GM12878 (cell line): ENCODE results near the gene BPGM. TPM values are rescaled to one million over a fixed set of nuclear protein-coding genes. Genes with fewer than 3 reads are reported as not detected.

Experiments
- ATAC-seq: fragments of 200-7000 bp; cut with Tn5 transposase; 3 replicates; pipeline ENCODE4 v1.9.1; 2020; ENCODE audit warnings: mild to moderate bottlenecking, moderate library complexity
- BruUV-seq: library from RNA; stranded (reverse); fragments of 400-500 nt; replicated peaks from 2 replicates; lab custom pipeline; 2021; lab: Mats Ljungman, UMichigan
- CTCF ChIA-PET: fragments of 300-600 bp; sonication (Branson Sonifier 250); formaldehyde crosslinking; extraction: SDS; loops from one replicate; lab custom pipeline; 2021; ENCODE audit warnings: inconsistent platforms; lab: Yijun Ruan, JAX
- POLR2A ChIA-PET: fragments of 350-600 bp; formaldehyde crosslinking; extraction: SDS; loops from one replicate; lab custom pipeline; 2021; ENCODE audit warnings: inconsistent platforms; lab: Charles Lee
- RAD21 ChIA-PET: fragments of 300-600 bp; sonication (Branson Sonifier 250); formaldehyde crosslinking; loops from one replicate; lab custom pipeline; 2023; ENCODE audit warnings: antibody characterized with exemption; ENCODE audit not compliant: unreplicated experiment; lab: Charles Lee
- SMC1A ChIA-PET: fragments of 300-600 bp; sonication (Branson Sonifier 250); formaldehyde crosslinking; loops from one replicate; lab custom pipeline; 2023; ENCODE audit not compliant: unreplicated experiment, uncharacterized antibody; lab: Charles Lee
- DNase-seq: peaks from one replicate; pipeline ENCODE4 v3.0.0-alpha.2; 2011; ENCODE audit warnings: low read depth, low spot score
- FAIRE-seq: peaks from 3 replicates; lab custom pipeline; 2011; peaks lifted over from hg19 to GRCh38; lab: Jason Lieb, UNC
- H2AFZ ChIP-seq: 2 replicates; pipeline ENCODE4 v1.6.0; 2011; ENCODE audit warnings: low read depth, low read length, control low read depth; ENCODE audit not compliant: control insufficient read depth
- H3K27ac ChIP-seq: 2 replicates; pipeline ENCODE4 v1.5.1; 2011; ENCODE audit warnings: control low read depth; ENCODE audit not compliant: control insufficient read depth, insufficient read depth
- H3K27me3 ChIP-seq, 2 experiments: replicated peaks in 1 of 2; 2 replicates each; pipeline versions ENCODE4 v1.6.0 to v1.6.1; 2011; ENCODE audit warnings: low read length in 1 of 2; ENCODE audit not compliant: control insufficient read depth in 2 of 2, insufficient read depth in 2 of 2
- H3K36me3 ChIP-seq, 2 experiments: 2 replicates each; pipeline ENCODE4 v1.5.1; 2011; ENCODE audit warnings: low read length in 1 of 2; ENCODE audit not compliant: control insufficient read depth in 2 of 2, insufficient read depth in 2 of 2
- H3K4me1 ChIP-seq: 2 replicates; pipeline ENCODE4 v1.6.1; 2011; ENCODE audit warnings: mild to moderate bottlenecking, low read length, moderate library complexity, mixed read lengths; ENCODE audit not compliant: control insufficient read depth, insufficient read depth
- H3K4me2 ChIP-seq: 2 replicates; pipeline ENCODE4 v1.6.0; 2011; ENCODE audit warnings: control low read depth; ENCODE audit not compliant: control insufficient read depth, insufficient read depth
- H3K4me3 ChIP-seq: fragments of 200-600 bp; sonication (generic); 2 replicates; pipeline ENCODE4 v1.5.1; 2016
- H3K79me2 ChIP-seq: 2 replicates; pipeline ENCODE4 v1.6.0; 2011; ENCODE audit warnings: low read length; ENCODE audit not compliant: control insufficient read depth, insufficient read depth
- H3K9ac ChIP-seq: 2 replicates; pipeline ENCODE4 v1.8.0; 2011; ENCODE audit warnings: low read length, control low read depth, mixed read lengths; ENCODE audit not compliant: control insufficient read depth, insufficient read depth
- H3K9me3 ChIP-seq: replicated peaks from 3 replicates; pipeline ENCODE4 v1.5.1; 2011; ENCODE audit warnings: mild to moderate bottlenecking, low read length; ENCODE audit not compliant: control insufficient read depth, insufficient read depth
- H4K20me1 ChIP-seq: 2 replicates; pipeline ENCODE4 v1.6.0; 2011; ENCODE audit not compliant: control insufficient read depth, insufficient read depth
- CREB1 ChIP-seq: IDR thresholded peaks from 2 replicates; pipeline ENCODE4 v1.6.1; 2012; ENCODE audit warnings: low read depth, mild to moderate bottlenecking, inconsistent platforms
- E2F8 ChIP-seq: fragments of 450-650 bp; IDR thresholded peaks from 2 replicates; pipeline ENCODE4 v1.6.1; 2018; ENCODE audit warnings: mild to moderate bottlenecking, low read depth, moderate library complexity; ENCODE audit not compliant: partially characterized antibody
- GABPA ChIP-seq: IDR thresholded peaks from 2 replicates; pipeline ENCODE4 v1.6.1; 2014; ENCODE audit warnings: antibody characterized with exemption, low read depth, mild to moderate bottlenecking, inconsistent platforms
- IKZF2 ChIP-seq, 2 experiments: fragments of 450-650 bp; IDR thresholded peaks; 2 replicates each; pipeline ENCODE4 v1.6.1; 2017; ENCODE audit warnings: mild to moderate bottlenecking in 2 of 2, moderate library complexity in 2 of 2
- JUNB ChIP-seq: IDR thresholded peaks from 2 replicates; pipeline ENCODE4 v1.6.1; 2016; ENCODE audit warnings: antibody characterized with exemption, mild to moderate bottlenecking
- MTA2 ChIP-seq: fragments of 450-650 bp; IDR thresholded peaks from 2 replicates; pipeline ENCODE4 v1.6.1; 2016; ENCODE audit warnings: low read depth, mild to moderate bottlenecking, moderate library complexity
- NR2F1 ChIP-seq: fragments of 450-650 bp; conservative IDR thresholded peaks from 2 replicates; pipeline ENCODE4 v1.6.1; 2017; ENCODE audit warnings: mild to moderate bottlenecking
- PAX8 ChIP-seq: fragments of 450-650 bp; IDR thresholded peaks from 2 replicates; pipeline ENCODE4 v1.6.1; 2017; ENCODE audit warnings: mild to moderate bottlenecking, moderate library complexity
- POLR2AphosphoS2 ChIP-seq: IDR thresholded peaks from 2 replicates; pipeline ENCODE4 v1.6.1; 2011; ENCODE audit warnings: low read depth, mild to moderate bottlenecking, low read length, improper control_type of control experiment, moderate library complexity
- RB1 ChIP-seq: fragments of 450-650 bp; formaldehyde crosslinking; IDR thresholded peaks from 2 replicates; pipeline ENCODE4 v1.6.1; 2017; ENCODE audit warnings: mild to moderate bottlenecking, borderline replicate concordance
- SMARCA5 ChIP-seq: fragments of 450-650 bp; IDR thresholded peaks from 2 replicates; pipeline ENCODE4 v1.6.1; 2017; ENCODE audit warnings: mild to moderate bottlenecking
- TARDBP ChIP-seq: IDR thresholded peaks from 2 replicates; pipeline ENCODE4 v1.6.1; 2016; ENCODE audit warnings: borderline replicate concordance
- TCF12 ChIP-seq: IDR thresholded peaks from 2 replicates; pipeline ENCODE4 v1.6.1; 2011; ENCODE audit warnings: low read depth, mild to moderate bottlenecking, low read length
- USF1 ChIP-seq: IDR thresholded peaks from 2 replicates; pipeline ENCODE4 v1.6.1; 2011; ENCODE audit warnings: borderline replicate concordance, low read depth, mild to moderate bottlenecking, moderate library complexity, mixed read lengths, low read length; ENCODE audit not compliant: insufficient read depth; ENCODE audit errors: extremely low read length
- WGBS: methylation state at CpG from one replicate; pipeline ENCODE4 v1.1.6; 2016; ENCODE audit warnings: low lambda C conversion rate; ENCODE audit not compliant: insufficient replicate concordance, insufficient coverage; ENCODE audit errors: missing lambda C conversion rate; 5-methylcytosine and 5-hydroxymethylcytosine counted together
- in situ Hi-C: fragments of 300-500 bp; cut with MboI; formaldehyde crosslinking; loops from 9 replicates; pipeline ENCODE4 v1.14.3; 2018; ENCODE audit warnings: mixed read lengths
- intact Hi-C: fragments of 100-400 bp; cut with micrococcal nuclease; formaldehyde crosslinking; loops from one replicate; pipeline ENCODE4 v1.14.2; 2022; ENCODE audit not compliant: unreplicated experiment
- polyA plus RNA-seq, 11 experiments: library from polyadenylated mRNA; depleted of rRNA in 4 of 11; unstranded in 6 of 11; stranded (reverse) in 5 of 11; fragments of >200 nt; fragmentation: Nextera tagmentation in 4 of 11; fragmentation: Illumina TruSeq in 1 of 11; extraction: Ambion mirVana in 4 of 11; extraction: Trizol in 1 of 11; gene quantifications; 1 replicate in 1 of 11; 2 replicates in 10 of 11; pipeline versions ENCODE4 v1.2.1 to v1.2.3, GENCODE V29; 2011 to 2016; ENCODE audit warnings: inconsistent platforms in 2 of 11, missing spikeins in 2 of 11, low read depth in 1 of 11
- total RNA-seq, 4 experiments: library from RNA; depleted of rRNA in 3 of 4; stranded (reverse); fragments of >200 nt in 3 of 4; fragmentation: Illumina TruSeq in 1 of 4; extraction: Trizol in 1 of 4; gene quantifications; 2 replicates each; pipeline versions ENCODE4 v1.2.1 to v1.2.3, GENCODE V29; 2013 to 2021

The BPGM gene
- total and polyA plus RNA-seq, 10 of the 15 experiments (the other 5 are each of a cell fraction or from before 2014, with no cell fraction given), result 9.0 to 20.1 (median 15.2) TPM

GRCh38 chr7:134611611-134612151, 35.0 kb upstream of the BPGM start:
- Histone ChIP-seq H3K36me3 (no peaks in the 10 kb centered on the region), H3K4me1 (no peaks in the 10 kb centered on the region), H3K9ac (no peak overlapping the region), H3K27ac (no peak overlapping the region), H3K4me2 (no peak overlapping the region), H4K20me1 (no peaks in the 10 kb centered on the region), H3K4me3 (no peak overlapping the region), H2AFZ (no peak overlapping the region), H3K9me3 (no peaks in the 10 kb centered on the region), H3K27me3 (no peaks in the 10 kb centered on the region), H3K79me2 (no peaks in the 10 kb centered on the region)
- RAD21 ChIA-PET, result interaction anchor here (0.8 to 1.6 kb wide), 7 partner anchors 14 to 669 kb away, joined by 3 to 8 read pairs (median 3); no protein-coding TSS in a partner anchor
- FAIRE-seq, result no peak
- WGBS, result 15% methylated on average over 6 of the region's 6 CpGs
- BruUV-seq, result no TSS peak
- TF ChIP-seq GABPA (no peak), TCF12 (no peak), MTA2 (no peak), NR2F1 (no peak), RB1 (no peak), POLR2AphosphoS2 (no peak), E2F8 (no peak), CREB1 (no peak), JUNB (no peak), PAX8 (no peak), SMARCA5 (no peak), TARDBP (no peak), IKZF2 (IDR thresholded peaks at IDR 0.05) (no peak), USF1 (no peak)
- SMC1A ChIA-PET, result interaction anchor here (0.7 to 2.1 kb wide), 11 partner anchors 9 to 346 kb away, joined by 3 to 8 read pairs (median 4); no protein-coding TSS in a partner anchor
- ATAC-seq, result no peak
- in situ Hi-C loops, result no loop called here
- POLR2A ChIA-PET, result interaction anchor here (0.6 kb wide), 1 partner anchor 152 kb away, joined by 3 read pairs; no protein-coding TSS in a partner anchor
- DNase-seq, result no peak
- CTCF ChIA-PET, result interaction anchor here (0.6 to 3.7 kb wide), 17 partner anchors 9 to 1169 kb away, joined by 3 to 23 read pairs (median 4); no protein-coding TSS in a partner anchor
- intact Hi-C loops, result no loop called here
